HG02759 (cell line): Measurements from ENCODE around the gene SGSM1.

Experiments
- ATAC-seq: cut with Tn5 transposase; IDR thresholded peaks from one replicate; pipeline ENCODE4 v1.9.1; 2021; ENCODE audit warnings: mild to moderate bottlenecking, moderate library complexity; ENCODE audit not compliant: unreplicated experiment

Gene SGSM1

GRCh38 chr22:24807284-24807950 lies 1.4 kb downstream of the SGSM1 start:
- ATAC-seq, result no peak

DNA sequence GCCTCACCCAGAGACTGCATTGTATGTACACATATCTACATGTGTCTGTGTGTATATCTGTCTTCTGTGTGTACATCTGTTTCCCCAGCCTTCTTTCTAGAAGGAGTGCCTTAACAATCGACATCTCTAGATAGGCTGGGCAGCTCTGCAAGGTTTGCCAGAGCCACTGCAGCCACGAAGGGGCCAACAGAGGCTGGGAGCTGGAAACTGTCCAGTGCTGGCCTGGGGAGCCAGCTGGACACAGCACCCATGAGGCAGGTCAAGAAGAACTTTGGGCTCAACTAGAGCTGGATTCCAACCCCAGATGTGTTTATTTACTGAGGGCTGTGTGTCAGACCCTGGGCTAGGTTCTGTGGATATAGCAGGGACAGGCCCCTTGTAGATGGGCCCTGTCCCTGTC lies 3.3 kb downstream of the SGSM1 start:
- ATAC-seq, result no peak

GRCh38 chr22:24810043-24810749 lies 4.2 kb downstream of the SGSM1 start:
- no peak for ATAC-seq

DNA sequence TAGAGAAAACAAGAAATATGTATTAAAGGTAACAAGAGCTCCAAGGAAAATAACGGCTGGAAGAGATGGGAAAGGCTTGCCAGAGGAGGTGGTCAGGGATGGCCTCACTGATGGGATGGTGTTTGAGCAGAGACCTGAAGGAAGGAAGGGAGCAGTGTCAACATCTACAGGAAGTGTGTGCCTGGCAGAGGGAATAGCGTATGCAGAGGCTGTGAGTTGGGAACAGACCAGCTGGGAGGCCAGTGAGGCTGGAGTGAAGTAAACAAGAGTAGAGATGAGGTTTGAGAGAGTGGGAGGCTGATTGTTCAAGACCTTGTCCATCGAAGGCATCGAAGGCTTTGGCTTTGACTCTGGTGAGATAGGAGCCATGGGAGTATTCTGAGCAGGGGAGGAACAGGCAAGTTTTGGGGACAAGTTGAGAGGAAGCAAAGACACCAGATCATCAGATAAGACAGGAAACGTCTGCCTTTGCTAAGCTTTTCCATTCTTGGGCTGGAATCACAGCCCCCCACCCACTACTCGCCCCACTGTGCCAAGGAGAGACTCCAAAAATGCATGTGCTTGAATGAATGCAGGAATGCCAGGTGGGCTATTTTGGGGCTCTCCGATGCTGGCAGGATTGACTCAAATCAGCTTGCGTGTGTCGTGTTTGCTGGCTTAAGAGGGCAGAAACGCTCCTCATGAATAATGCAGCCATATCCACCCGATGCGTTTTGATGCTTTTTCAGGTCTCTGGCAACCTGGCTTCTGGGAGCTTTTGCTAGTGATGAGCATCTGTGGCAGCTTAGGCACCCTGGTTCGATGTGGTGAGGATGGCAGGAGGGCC lies 7.2 kb downstream of the SGSM1 start:
- ATAC-seq, result no peak

GRCh38 chr22:24813861-24814770 lies 8.1 kb downstream of the SGSM1 start:
- ATAC-seq, result no peak

- ATAC-seq, result no peak
Measured at GRCh38 chr22:24816806-24817205, 10.8 kb downstream of the SGSM1 start.

DNA sequence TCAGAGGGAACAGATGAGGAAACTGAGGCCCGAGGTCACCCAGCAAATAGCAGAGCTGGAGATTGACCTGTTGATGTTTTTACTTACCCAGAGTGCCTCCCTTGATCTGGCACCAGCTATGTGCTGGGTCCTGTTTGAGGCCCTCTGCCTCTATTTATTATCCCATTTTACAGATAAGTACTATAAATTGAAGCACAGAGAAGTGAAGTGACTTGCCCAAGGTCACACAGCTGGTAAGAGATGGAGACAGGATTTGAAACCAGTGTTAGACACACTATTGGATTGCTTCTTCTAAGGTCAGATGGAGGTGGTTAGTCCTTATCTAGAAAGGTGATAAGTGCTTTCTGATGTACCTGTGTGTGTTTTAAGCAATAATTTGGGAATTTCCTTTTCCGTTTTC lies 13.5 kb downstream of the SGSM1 start:
- ATAC-seq, result no peak

- ATAC-seq, result no peak
Measured at GRCh38 chr22:24819911-24820461, 14.0 kb downstream of the SGSM1 start.

- no peak for ATAC-seq
Measured at GRCh38 chr22:24822471-24822870, 16.5 kb downstream of the SGSM1 start.

DNA sequence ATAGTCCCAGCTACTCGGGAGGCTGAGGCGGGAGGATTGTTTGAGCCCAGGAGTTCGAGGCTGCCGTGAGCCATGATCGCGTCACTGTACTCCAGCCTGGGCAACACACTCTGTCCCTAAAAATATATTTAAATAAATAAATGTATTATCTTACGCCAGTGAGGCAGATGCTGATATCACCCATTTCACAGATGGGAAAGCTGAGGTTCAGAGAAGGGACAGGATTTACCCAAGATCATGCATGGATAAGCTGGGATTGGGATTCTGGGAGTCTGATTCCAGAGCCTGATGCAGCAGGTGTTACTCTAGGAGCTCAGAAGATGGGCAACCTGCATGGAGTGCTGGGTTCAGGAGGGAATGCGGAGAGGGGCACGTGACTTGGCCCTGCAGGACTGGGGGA lies 17.8 kb downstream of the SGSM1 start:
- ATAC-seq, result no peak

- ATAC-seq, result no peak
Measured at GRCh38 chr22:24824250-24824649, 18.2 kb downstream of the SGSM1 start.

DNA sequence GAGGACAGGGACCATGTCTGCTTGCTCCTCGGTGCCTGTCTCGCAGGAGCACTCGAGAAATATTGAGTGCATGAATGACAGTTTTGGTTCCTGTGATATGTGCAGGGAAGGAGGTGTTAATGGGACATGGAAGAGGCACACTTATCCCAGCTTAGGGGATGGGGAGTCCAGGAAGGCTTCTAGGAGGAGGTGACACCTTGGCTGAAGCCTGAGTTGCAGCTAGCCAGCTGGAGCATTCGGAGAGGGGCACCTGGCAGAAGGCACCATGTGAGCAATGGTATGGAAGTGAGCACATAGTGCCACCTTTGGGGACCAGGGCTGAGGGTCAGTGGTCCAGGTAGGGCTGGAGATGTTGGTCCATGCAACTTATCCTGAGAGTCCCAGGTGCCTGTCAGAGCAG lies 18.9 kb downstream of the SGSM1 start:
- no peak for ATAC-seq

DNA sequence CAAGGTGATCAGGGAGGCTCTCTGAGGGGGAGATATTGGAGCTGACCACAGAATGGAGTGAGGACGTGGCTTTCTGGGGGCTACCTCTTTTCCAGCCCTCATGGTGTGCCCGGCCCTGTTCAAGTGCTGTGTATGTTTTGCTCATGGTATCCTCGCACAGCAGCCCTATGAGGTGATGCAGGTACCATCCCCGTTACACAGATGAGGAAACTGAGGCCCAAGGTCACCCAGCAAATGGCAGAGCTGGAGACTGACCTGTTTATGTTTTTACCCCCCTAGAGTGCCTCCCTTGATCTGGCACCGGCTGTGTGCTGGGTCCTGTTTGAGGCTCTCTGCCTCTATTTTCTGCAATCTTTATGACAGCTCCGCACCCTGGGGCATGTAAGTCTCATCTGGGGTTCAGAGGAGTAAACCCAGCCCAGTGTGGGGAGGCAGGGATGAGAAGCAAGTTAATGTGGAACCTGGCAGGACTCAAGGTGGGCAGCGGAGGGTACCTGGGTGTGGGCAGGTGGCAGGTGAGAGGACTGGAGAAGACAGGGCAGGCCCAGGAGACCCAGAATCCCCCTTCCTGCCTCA lies 20.8 kb downstream of the SGSM1 start:
- no peak for ATAC-seq

GRCh38 chr22:24827296-24827695 lies 21.3 kb downstream of the SGSM1 start:
- no peak for ATAC-seq

DNA sequence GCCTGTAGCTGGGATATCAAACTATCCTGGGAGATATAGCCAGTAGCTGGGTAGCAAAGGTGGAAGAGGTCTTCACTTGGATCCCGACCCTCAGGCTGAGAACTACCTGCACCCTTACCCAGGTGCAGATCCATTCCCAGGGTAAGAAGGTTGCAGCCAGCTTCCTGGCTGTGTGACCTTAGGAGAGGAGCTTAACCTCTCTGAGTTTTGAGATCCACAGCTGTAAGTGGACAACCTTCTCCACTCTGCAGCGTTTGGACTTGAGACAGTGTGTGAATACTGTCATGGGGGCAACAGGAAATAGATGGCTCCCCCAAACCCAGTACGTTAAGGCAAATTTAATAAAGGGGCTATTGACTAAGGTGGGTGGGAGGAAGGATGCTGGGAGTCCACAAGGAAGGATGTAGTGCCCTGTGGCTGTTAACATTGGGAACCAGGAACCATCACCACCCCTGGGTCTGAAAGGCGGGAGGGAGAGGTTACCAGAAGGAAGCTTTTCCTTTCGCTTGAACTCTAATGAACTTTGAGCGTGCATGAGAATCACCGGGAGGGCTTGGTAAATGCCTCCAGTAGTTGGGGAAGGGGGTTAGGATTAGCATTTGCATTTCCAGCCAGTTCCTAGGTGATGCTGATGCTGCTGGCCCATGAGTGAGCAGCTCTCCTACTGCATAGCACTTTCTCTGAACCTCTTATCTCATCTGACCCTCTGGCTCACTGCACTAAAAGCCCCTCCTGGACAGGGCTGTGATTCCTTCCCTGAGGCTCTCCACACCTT lies 24.4 kb downstream of the SGSM1 start:
- no peak for ATAC-seq

- no peak for ATAC-seq
Measured at GRCh38 chr22:24831687-24832086, 25.7 kb downstream of the SGSM1 start.

DNA sequence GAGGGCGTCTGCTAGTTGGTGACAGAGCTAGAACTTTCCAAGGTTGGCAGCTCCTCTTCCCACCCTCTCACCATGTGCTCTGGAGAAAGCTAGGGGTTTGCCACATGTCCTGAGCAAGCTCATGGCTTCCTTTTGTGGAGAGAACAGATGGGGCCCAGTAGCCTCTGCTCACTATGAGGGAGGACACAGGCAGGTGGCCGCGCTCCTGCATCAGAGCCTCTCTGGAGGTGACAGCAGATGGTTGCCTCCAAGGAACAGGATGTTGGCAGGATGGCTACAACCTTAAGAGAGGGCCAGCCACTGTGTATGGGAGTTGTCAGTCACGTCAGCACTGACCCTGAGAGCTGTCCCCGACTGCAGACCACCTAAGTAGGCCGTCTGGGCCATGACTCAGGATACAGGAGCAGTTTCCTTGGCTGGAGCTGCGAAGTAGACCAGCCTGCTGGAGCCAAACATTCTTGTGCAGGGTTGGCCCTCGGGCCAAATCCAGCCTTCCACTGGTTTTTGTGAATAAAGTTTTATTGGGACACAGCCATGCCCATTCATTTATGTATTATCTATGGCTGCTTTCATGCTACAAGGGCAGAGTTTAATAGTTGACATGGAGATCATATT lies 28.0 kb downstream of the SGSM1 start:
- no peak for ATAC-seq

DNA sequence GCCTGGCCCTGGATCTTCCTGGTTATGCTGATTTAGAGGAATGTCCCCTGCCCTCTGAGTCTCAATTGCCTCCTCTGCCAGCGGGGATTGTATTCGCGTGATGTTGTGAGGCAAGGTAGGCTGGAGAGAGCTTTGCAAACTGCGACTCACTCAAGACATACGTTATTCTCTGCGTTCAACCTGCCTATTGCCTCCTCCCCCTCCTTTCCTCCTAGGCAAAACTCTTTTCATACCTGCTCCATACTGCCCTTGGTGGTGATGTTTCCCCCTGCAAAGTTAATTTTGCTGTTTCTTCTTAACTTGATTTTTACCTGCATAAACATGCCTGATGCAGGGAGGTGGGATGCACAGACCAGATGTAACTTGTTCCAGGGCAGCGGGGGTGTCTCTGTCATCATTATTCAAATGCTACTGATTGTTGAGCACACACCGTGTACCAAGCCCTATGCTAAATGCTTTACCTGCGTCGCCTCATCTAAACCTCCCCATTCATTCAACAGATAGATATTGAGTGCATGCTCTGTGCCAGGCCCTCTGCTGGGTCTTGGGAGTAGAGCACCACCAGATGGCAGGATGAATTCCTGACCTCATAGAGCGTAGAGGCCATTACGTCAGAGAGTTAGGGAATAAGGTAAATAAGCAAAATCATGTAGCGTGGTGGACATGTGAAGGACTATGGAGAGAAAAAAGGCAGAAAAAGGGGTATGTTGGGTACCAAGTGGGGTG lies 29.0 kb downstream of the SGSM1 start:
- no peak for ATAC-seq
